RCC 7860 (cell line): ENCODE results near the gene SEL1L2.

ENCODE experiments used
- DNase-seq: peaks from one replicate; pipeline ENCODE4 v3.0.0-alpha.2; 2015; ENCODE audit warnings: low spot score
- FAIRE-seq: peaks from 2 replicates; lab custom pipeline; 2012; peaks lifted over from hg19 to GRCh38; lab: Jason Lieb, UNC

The SEL1L2 gene

GRCh38 chr20:13868331-13868730 is 122.1 kb downstream of the SEL1L2 start:
- no peak for FAIRE-seq
- DNase-seq: no peak

GRCh38 chr20:13865791-13866351 is 124.5 kb downstream of the SEL1L2 start:
- DNase-seq: no peak

GRCh38 chr20:13865156-13865555 is 125.3 kb downstream of the SEL1L2 start:
- FAIRE-seq: no peak

More at GRCh38 chr20:13865791-13866351, 124.5 kb downstream of the SEL1L2 start:
- FAIRE-seq: no peak

GRCh38 chr20:13863244-13863643 is 127.2 kb downstream of the SEL1L2 start:
- no peak for FAIRE-seq
- DNase-seq: no peak

More at GRCh38 chr20:13865156-13865555, 125.3 kb downstream of the SEL1L2 start:
- DNase-seq: no peak

DNA sequence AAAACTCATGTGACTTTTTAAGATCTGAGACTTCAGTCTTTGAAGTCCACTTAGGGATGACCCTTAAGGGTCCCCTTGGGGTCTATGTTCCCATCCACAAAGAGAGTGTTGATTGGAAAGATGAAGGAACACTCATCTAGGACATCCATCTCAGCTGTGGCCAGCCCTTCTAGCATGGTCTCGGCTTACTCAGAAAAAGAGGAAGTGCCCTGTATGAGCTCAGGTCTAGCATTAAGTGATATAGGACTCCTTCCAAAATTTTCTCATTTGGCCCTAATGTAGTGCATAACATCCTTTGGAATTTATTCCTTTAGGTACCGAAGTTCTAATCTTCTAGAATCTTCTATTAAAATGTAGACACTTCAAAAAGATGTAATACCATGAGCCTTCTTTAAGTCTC is 128.2 kb downstream of the SEL1L2 start:
- FAIRE-seq (no peak), DNase-seq (no peak)

DNA sequence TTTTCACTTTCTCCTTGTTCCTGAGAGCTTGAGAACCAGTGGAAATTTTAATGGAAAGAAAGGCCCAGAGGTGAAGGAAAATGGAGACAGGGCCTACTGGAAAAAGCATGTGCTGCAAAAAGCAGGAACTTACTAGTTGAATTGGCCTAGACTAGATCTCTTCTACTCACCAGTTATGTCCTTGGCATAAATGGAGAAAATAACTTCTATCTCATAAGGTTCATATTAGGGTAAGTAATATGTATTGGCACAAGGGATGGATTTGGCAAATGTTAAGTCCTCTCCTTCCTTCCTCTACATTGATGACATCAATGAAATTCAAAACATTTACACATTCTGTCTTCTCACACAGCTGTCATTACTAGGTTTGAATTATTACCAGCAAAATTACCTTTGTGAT is 131.5 kb downstream of the SEL1L2 start:
- FAIRE-seq: no peak
- no peak for DNase-seq

DNA sequence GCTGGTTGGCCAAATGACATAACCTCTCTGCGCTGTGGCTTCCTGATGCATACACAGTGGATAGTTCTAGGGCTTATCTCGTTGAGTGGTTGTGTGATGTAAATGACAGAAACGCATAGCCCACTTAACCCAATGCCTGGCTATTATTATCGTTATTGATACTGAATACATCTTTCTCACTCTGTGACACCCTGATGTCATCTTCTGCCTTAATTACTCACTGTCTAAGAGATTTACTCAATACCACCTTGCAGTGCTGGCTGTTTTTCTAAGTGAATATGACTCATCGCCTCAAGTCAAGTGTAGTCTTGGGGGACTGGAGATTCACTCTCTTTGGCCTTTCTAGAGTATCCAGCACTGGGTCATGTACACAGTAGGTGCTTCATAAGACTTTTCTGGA is 132.0 kb downstream of the SEL1L2 start:
- FAIRE-seq (no peak), DNase-seq (no peak)

DNA sequence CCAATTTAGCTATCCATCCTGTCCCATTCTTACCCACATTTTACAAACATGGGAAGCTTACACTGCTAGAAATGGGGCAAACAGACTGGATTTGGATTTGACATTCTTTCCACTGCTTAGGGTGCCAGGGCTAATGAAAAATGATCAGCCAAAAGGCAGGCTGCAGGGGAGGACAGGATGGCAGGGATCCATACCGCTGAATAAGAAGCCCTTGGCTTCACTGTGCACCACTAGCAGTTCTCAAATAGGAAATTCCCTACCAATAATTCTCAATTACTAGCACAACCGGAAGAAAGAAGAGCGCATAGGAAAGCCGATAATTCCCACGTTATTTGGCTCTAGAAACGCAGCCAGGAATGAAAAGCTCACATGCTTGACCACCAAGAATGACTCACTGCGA is 132.5 kb downstream of the SEL1L2 start:
- DNase-seq (no peak), FAIRE-seq (no peak)

DNA sequence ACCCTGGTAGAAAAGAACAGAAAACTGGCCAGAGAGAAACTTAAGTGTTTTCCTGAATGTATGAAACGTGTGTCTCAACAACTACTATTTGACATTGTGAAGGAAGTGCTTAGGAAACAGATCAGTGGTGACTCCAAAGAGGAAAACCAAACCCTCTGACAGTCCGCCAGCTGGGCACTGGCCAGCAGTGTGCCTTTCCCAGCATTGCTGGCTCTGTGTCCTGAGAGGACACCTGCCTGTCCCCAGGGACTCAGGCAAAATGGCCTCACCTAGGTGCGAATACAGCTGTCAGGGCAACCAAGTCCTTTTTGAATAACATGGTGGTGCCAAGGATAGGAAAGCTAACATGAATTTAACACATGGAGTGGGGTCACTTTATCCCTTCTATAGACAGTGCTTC is 133.1 kb downstream of the SEL1L2 start:
- FAIRE-seq (no peak), DNase-seq (no peak)

- FAIRE-seq: no peak
Observed at GRCh38 chr20:13856354-13856753, 134.1 kb downstream of the SEL1L2 start.

GRCh38 chr20:13855613-13856012 is 134.8 kb downstream of the SEL1L2 start:
- FAIRE-seq: no peak
- DNase-seq: no peak

More at GRCh38 chr20:13856354-13856753, 134.1 kb downstream of the SEL1L2 start:
- no peak for DNase-seq

DNA sequence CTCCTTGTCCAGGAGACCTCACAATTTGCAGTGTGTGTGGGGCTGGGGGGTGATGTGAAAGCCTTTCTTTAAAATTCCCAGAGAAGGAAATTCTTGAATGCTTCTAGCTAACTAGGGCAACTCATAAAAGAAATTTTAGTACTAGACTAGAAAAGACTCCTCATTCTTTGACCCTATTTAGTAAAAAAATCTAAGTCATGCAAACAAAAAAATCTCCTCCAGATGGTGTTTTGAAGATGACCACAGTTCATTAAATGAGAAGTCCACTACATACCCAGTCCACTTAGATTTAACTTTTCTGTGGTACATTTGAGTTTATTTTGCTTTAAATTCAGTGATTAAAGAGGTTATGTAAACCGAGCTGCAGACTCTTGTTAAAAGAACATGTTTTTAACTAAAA is 138.1 kb downstream of the SEL1L2 start:
- FAIRE-seq (no peak), DNase-seq (no peak)

DNA sequence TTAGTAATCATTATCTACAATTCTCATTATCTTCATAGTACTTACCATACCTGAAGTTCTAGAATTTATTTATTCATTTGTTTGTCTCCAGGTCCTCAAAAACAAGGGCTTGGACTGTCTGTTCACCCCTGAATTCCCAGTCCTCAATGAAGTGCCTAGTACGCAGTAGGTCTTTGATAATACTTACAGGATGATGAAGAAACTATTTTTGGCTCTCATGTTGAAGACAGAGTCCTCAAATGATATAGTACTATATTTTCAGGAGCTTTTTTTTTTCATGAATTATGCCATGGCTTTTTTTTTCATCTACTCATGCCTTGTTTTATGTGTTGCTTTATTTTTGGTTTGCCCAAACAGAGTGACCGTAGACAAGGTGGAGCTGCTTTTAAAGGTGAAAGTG is 139.1 kb downstream of the SEL1L2 start:
- FAIRE-seq: no peak
- no peak for DNase-seq

DNA sequence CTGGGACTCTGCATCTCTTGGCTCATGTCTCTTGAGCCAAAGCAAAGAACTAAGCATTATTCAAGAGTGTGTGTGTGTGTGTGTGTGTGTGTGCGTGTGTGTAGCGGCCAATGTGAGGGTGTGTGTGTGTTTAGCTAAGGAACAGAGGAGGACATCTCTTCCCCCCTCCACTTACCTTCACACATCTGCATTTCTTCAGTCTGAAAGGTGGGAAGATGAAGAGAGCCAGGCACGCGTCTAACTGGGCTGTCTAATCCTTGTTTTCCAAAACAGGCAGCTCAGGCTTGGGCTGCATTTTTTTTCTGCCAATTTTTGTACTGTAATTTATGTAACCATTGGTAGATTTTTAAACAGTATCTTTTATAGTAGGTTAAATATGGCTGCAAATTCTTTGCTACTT is 146.1 kb downstream of the SEL1L2 start:
- DNase-seq: no peak
- no peak for FAIRE-seq

DNA sequence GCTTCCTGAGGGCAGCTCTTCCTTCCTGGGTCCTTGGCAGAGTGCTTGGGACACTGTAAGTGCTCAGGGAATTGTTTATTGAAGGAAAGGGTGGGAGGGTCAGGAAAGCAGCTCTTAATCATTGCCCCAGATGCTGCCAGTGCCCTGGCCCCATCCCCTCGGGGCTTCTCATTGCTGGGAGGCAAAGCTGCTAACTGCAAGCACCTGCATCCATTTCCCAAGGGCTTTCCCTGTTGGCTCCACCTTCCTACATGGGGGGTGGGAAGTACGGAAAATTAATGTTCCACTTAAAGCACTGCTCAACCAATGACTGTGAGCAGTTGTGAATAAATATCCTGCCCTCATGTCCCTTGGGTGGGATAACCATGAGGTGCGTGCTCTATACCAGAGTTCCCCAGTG is 149.2 kb downstream of the SEL1L2 start:
- FAIRE-seq (no peak), DNase-seq (no peak)

- DNase-seq (no peak), FAIRE-seq (no peak)
Observed at GRCh38 chr20:13840093-13840465, 150.3 kb downstream of the SEL1L2 start.

DNA sequence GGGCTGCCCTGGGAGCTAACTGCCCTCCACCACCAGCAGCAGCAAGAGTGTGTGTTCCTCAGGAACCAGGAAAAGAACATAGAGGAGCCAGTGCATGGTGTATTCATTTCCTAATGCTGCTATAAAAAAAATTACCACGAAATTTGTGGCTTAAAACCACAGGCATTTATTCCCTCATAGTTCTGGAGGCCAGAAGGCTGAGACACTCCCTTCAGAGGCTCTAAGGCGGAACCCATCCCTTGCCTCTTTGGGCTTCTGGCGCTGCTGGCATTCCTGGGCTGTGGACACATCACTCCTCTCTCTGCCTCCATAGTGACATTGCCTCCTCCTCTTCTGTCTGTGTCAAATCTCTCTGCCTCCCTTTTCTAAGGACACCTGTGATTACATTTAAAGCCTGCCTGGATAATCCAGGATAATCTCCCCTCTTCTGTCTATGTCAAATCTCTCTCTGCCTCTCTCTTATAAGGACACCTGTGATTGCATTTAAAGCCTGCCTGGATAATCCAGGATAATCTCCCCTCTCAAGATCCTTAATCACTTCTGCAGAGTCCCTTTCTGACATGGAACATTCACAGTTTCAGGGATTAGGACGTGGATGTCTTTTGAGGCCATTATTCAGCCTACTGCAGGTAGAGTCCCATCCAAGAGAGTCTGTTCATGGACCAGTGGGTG is 150.9 kb downstream of the SEL1L2 start:
- DNase-seq: peak; percentile 23
- no peak for FAIRE-seq

DNA sequence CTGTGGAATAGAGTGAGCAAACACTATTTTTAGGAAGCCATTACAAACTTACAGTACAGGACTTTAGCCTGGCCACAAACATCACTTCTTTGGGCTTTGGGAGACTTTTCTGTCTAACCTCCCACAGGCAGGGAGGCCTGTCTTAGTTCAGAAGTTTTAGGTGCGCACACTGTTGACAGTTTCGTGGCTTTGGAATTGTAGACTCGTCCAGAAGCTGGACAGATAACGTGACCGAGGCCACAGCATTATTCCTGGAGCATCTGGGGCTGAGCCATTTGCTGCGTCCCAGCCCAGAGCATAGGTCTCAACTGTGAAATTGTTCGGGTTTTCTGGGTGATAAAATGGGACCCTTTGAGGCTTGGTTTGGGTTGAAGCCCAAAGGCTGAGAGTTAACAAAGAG is 151.8 kb downstream of the SEL1L2 start:
- FAIRE-seq (no peak), DNase-seq (no peak)

DNA sequence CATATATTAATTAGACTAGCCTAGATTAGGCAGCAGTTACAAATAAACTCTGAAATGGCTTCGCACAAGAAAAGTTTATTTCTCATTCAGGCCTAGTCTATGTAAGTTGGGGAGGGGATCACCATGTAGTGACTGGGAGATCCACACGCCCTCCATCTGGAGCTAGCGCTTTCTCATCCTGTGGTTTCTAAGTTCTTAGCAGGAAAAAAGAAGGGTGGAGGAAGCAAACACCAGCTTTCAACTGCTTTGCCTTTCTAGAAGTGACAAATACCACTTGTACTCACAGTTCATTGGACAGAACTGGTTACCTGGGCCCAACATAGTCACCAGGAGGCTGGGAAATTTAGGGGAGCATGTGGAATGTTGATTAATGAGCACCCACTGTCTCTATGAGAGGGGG is 158.9 kb downstream of the SEL1L2 start:
- DNase-seq (no peak), FAIRE-seq (no peak)

GRCh38 chr20:13825465-13825864 is 164.9 kb downstream of the SEL1L2 start:
- FAIRE-seq (no peak), DNase-seq (no peak)

DNA sequence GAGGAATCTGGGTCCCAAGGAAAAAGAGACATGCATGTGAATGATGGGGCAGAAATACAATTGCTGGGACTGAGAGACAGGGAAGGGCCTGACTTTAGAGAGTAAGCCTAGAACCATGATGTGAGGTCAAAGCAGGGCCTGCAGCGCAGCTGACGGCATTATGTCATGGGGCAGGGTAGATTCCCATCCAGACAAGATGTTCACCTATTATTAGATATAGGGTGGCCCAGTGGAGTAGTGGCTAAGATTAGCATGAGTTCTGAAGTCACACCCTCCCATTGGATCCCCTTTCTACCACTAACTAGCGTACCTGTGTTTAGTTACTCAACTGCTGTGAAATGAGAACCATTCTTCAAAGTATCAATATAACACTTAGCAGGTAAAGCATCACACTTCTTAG is 166.0 kb downstream of the SEL1L2 start:
- no peak for FAIRE-seq

GRCh38 chr20:13822459-13822858 is 168.0 kb downstream of the SEL1L2 start:
- DNase-seq: no peak
- FAIRE-seq: no peak

More for the DNA sequence above, 166.0 kb downstream of the SEL1L2 start:
- no peak for DNase-seq

DNA sequence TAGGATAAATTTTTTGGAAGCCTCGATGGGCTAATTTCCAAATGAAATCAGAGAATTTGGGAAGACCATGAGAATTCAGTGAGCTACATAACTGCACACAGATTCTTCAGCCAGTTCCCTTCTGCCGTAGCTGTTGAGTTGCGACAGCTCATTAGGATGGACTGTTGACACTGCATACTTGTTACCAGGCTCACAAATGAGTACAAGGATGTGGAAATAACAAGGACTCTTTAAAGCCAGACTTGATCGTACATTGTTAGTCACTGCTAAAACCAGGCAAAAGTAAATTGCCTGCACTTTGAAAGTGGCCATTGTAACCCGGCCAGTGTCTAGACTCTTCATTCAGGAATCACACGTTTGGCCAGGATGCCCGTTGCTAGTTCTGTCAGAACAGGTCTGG is 168.5 kb downstream of the SEL1L2 start:
- FAIRE-seq (no peak), DNase-seq (no peak)
